DMS153 treated with DMSO at 0.1 percent for 48 hours (cell line): ENCODE data around the gene PFDN4.

Experiments used
- DNase-seq: peaks from one replicate; lab custom pipeline; 2025; ENCODE audit not compliant: unreplicated experiment; lab: John Stamatoyannopoulos, UW

Gene PFDN4, protein sequence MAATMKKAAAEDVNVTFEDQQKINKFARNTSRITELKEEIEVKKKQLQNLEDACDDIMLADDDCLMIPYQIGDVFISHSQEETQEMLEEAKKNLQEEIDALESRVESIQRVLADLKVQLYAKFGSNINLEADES

GRCh38 chr20:54207743-54208547 is at the start of gene PFDN4:
TSS of gene PFDN4 (plus strand) at chr20:54208087. CDS start at chr20:54208101, 14 bp downstream.
- peak; percentile 74 for DNase-seq

DNA sequence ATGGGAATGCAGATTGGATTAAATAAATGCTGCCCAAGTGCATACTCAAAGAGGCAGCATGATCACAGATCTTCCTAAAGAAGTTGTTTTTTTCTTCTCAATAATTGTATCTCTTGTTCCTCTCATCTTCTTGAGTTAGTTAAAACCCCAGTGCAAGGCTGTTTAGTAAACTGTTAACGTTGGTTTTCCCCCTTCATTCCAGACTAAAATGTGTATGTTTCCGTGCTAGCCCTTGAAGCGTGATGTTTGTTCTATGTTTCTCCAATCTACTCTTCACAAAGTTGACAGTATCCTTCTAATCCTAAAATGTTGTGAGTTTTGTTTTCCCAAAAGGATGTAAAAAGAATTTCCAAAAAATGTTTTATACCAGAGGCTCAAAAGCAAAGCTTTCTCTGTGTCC is 49.7 kb upstream of the PFDN4 start:
- DNase-seq = no peak

DNA sequence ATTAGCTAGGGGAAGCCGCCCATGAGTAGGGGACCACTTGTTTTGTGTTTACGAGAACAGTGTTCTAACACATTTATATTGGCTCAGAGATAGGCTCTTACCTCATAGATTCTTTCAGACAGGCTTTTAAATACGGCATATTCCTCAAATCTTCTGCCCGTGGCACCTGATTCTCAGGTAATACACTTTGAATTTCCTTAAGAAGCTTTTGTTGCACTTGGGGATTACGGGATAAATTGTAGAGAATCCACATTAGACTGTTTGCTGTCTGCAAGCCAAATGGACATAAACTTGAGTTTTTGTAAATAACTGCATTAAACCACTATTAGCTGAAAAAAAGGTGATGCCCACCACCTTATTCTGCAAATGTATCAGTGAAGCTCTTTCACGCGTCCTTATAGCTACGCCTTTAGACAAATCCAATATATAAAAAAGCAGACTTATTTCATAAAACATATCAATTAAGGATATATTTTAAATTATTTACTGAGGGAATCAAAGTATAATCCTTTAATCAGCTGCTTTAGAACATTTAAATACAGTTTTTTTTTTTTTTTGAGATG is 49.0 kb upstream of the PFDN4 start:
- DNase-seq = no peak

GRCh38 chr20:54160065-54161007 is 47.6 kb upstream of the PFDN4 start:
- no peak for DNase-seq

GRCh38 chr20:54161008-54161820 is 46.7 kb upstream of the PFDN4 start:
- DNase-seq = no peak

DNA sequence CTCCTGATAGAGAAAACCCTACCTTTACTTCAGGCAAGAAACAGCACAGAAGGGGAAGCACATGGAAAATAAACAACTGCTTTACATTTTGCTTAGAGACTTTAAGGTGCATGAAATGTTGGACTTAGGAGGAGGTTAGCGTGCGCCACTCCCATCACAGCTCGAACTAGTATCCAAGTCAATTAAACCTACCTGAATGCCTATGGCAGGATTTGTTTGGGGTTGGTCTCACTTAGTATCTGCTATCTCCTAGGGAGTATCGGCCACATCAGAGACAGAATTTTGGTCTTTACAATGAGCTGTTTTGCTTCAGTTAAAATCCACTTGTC is 46.1 kb upstream of the PFDN4 start:
- no peak for DNase-seq

DNA sequence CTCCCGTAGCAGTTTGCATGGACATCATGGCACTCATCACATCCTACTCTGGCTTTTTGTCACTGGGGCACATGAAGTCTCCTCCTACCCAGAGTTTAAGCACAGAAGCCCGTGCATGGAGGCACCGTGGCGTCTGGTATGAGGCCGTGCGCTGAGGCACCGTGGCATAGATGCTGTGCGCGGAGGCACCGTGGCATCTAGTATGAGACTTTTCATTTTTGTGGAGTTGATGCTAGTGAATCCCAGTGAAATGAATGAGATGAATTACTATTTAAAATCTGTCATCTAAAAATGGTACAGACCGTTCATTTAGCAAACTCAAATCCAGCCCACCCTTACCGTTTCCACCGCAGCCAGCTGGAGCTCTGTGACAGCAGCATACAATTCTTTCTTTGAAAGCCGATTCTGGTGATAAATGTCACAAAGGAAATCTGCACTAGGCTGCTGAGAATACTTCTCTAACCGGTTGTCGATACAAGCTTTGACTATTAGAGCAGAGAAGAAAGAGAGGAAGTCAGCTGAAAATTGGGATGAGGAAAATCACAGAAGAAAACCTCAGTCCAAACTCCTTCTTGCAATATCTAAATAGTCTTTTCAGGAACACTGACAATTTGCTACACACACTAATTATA is 45.4 kb upstream of the PFDN4 start:
- DNase-seq = no peak

DNA sequence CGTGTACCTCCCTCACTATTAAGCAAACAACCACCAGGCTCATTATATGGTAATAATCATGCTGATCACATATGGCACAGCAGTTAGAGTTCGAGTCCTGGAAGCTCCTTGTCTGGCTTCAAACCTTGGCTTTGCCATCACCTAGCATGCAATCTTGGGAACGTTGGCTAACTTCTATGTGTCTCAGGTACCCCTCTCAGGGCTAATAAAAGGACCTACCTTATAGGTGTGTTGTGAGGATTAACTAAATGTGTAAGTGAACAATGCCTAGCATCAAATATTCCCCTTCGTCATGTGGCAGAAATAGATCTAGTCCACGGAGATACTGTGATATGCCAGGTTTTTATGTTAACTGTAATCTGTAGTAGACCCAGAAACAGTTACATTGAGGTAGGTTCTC is 44.5 kb upstream of the PFDN4 start:
- DNase-seq = no peak

DNA sequence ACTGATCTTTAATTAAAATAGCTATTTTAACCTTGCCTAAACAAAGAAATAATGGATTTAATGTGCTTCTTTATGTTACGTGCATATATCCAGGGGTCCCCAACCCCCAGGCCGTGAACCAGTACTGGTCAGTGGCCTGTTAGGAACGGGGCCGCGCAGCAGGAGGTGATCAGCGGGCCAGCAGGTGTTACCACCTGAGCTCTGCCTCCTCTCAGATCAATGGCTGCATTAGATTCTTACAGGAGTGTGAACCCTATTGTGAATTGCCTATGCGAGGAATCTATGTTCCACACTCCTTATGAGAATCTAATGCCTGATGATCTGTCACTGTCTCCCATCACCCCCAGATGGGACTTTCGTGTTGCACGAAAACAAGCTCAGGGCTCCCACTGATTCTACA is 42.9 kb upstream of the PFDN4 start:
- DNase-seq = no peak

- no peak for DNase-seq
These were observed 42.1 kb upstream of the PFDN4 start for GRCh38 chr20:54165803-54166202.

DNA sequence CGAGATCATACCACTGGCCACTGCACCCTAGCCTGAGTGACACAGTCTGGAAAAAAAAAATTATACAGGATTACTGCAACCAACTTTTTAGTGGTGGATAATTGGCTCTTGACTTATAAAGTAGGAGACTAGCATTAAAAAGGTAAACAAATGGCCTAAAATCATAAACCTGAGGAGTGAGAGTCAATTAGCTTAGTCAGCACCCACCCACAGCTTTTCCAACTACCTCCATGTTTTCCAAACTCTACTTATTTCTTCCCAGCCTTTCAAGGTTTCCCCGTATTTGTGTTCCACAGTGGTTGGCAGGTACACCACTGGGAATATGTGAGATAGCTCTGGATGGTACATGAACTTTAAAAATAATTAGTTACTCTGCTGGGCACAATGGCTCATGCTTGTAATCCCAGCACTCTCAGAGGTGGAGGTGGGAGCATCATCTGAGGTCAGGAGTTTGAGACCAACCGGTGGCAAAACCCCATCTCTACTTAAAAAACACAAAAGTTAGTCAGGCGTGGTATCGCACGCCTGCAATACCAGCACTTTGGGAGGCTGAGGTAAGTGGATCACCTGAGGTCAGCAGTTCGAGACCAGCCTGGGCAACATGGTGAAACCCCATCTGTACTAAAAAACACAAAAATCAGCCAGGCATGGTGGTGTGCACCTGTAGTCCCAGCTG is 40.8 kb upstream of the PFDN4 start:
- no peak for DNase-seq

GRCh38 chr20:54167909-54168872 is 39.7 kb upstream of the PFDN4 start:
- peak; percentile 51 for DNase-seq

DNA sequence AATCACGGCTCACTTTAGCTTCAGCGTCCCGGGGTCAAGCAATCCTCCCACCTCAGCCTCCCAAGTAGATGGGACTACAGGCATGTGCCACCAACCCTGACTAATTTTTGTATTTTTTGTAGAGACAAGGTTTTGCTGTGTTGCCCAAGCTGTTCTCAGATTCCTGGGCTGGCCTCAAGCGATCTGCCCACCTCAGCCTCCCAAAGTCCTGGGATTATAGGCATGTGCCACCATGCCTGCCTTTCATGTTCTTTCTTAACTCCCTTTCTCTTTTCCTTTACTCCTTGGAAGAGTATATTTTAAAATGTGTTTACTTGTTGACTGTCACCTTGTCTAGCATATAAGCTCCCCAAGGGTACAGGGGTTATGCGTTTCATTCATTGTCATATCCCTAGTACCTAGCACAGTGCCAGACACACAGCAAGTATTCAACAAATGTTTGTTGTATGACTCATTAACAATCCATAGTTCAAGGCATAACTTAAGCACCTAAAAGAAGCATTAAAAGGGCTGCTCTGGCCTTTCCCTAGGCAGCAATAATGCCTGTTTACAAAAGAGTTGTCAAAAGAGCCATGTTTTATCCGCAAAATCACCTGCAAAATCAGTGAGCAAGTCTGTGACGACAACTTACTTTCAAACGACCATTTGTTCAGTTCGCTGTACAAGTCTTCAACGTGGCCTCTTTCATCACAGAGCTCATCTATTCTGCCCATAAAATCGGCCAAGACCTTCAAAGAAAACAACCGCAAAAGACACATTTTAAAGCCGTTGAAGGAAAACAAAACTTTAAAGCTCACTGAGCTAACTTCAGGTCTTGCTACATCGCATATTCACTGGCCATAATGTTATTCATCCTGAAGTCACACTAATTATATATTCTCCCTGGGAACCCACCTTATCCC is 38.7 kb upstream of the PFDN4 start:
- DNase-seq = no peak

DNA sequence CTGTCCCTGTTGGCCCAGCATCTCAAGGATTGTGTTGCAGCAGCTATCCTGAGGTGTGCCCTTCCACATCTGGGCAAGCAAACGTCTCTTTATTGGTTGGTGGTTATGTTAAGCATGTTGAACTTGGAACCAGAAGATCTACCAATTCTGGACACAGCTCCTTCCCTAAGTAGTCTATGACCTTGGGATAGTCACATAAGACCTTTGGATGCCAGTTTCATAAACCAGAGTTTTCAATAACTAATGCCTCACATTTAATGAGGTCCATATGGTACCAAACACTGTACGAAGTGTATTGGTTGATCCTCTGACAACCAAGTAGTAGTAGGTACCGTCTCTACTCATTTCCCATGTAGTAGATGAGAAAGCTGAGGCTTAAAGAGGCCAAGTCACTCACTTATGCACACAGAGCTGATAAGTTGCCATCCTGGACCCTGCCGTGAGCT is 37.8 kb upstream of the PFDN4 start:
- DNase-seq = no peak

DNA sequence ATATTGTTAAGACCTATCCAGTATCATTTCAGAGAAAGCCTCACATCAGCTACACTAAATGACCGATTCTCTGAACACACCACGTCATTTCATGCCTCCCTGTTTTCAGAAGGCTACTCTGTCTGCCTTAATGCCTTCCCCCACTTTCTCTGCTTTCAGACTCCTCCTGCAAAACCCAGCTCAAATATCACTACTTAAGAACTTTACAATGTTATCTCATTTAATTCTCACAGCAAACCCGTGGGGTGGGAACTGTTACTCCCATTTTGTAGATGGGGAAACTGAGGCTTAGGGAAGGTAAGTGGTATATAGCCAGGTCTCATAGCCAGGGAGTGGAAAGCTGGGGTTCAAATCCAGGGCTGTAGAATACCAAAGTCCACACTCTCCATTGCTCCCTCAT is 36.9 kb upstream of the PFDN4 start:
- no peak for DNase-seq

DNA sequence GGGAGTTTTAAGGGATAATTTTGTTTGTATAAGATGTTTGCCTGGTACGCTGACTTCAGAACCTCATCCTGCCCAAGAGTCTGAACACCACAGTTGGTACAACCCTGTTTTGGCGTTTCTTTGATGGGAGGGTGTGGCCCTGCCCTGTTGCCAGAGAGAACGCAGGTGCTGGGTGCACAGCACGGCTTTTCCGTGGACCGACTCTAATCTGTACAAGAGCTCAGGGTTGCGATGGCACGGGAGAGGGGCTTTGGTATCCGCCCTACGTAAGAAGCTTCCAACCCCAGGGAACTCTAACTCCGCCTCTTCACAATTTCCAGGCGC is 35.4 kb upstream of the PFDN4 start:
- no peak for DNase-seq

- DNase-seq = no peak
These were observed 34.8 kb upstream of the PFDN4 start for GRCh38 chr20:54172856-54173652.
